HepG2 (cell line): ENCODE results near the gene OR2A5. TPM values are rescaled to one million over a fixed set of nuclear protein-coding genes. Genes with fewer than 3 reads are reported as not detected.
A peak's percentile ranks its signal among the peaks of the same experiment; 100 is the strongest.

Experiments
- ATAC-seq: fragments of 200-7000 bp; cut with Tn5 transposase; 3 replicates; pipeline ENCODE4 v1.9.1; 2020; ENCODE audit warnings: mild to moderate bottlenecking, moderate library complexity
- BruUV-seq: library from RNA; stranded (reverse); fragments of 400-500 nt; replicated peaks from 2 replicates; lab custom pipeline; 2021; lab: Mats Ljungman, UMichigan
- CTCF ChIA-PET: fragments of 300-600 bp; formaldehyde crosslinking; extraction: SDS; loops from one replicate; lab custom pipeline; 2021; ENCODE audit warnings: low total read pairs, inconsistent platforms, low intra/inter-chr PET ratio; lab: Yijun Ruan, JAX
- POLR2A ChIA-PET: fragments of 350-600 bp; sonication (Branson Sonifier 250); formaldehyde crosslinking; loops from one replicate; lab custom pipeline; 2020; ENCODE audit warnings: antibody characterized with exemption, inconsistent platforms; lab: Yijun Ruan, JAX
- DNase-seq: peaks from one replicate; pipeline ENCODE4 v3.0.0-alpha.2; 2015; ENCODE audit warnings: low spot score
- FAIRE-seq: peaks from 3 replicates; lab custom pipeline; 2011; peaks lifted over from hg19 to GRCh38; lab: Jason Lieb, UNC
- H2AFZ ChIP-seq: one replicate; pipeline ENCODE4 v1.6.1; 2011; ENCODE audit warnings: low read length, inconsistent platforms
- H3K27ac ChIP-seq: fragments of 300-600 bp; 3 replicates; pipeline ENCODE4 v1.8.0; 2011; ENCODE audit warnings: mixed run types, mild to moderate bottlenecking, mixed read lengths, low read length, inconsistent platforms; ENCODE audit not compliant: insufficient read depth; ENCODE audit errors: extremely low read length
- H3K27me3 ChIP-seq, 2 experiments: fragments of 200-600 bp in 1 of 2; 2 replicates in 1 of 2; 3 replicates in 1 of 2; pipeline versions ENCODE4 v1.6.0 to v1.8.0; 2011; ENCODE audit warnings: low read length in 2 of 2, mild to moderate bottlenecking in 2 of 2, moderate library complexity in 2 of 2, inconsistent platforms in 1 of 2; ENCODE audit not compliant: insufficient read depth in 2 of 2, control insufficient read depth in 1 of 2
- H3K36me3 ChIP-seq, 2 experiments: fragments of 200-600 bp in 1 of 2; replicated peaks in 1 of 2; 2 replicates in 1 of 2; 3 replicates in 1 of 2; pipeline versions ENCODE4 v1.5.1 to v1.8.0; 2011; ENCODE audit warnings: low read length in 2 of 2, inconsistent platforms in 1 of 2; ENCODE audit not compliant: insufficient read depth in 2 of 2, control insufficient read depth in 1 of 2
- H3K4me1 ChIP-seq: 2 replicates; pipeline ENCODE4 v1.5.1; 2012; ENCODE audit warnings: low read length, inconsistent platforms; ENCODE audit not compliant: insufficient read depth
- H3K4me2 ChIP-seq: 2 replicates; pipeline ENCODE4 v1.6.0; 2011; ENCODE audit warnings: low read depth, low read length, inconsistent platforms
- H3K4me3 ChIP-seq, 3 experiments: fragments of 200-600 bp in 1 of 3; sonication (generic), shearing (Covaris generic) in 1 of 3; replicated peaks in 1 of 3; 2 replicates each; pipeline ENCODE4 v1.5.1; 2011 to 2016; ENCODE audit warnings: low read length in 3 of 3, inconsistent platforms in 2 of 3, low read depth in 2 of 3, mild to moderate bottlenecking in 2 of 3, control low read depth in 1 of 3, mixed read lengths in 1 of 3; ENCODE audit not compliant: insufficient read depth in 1 of 3
- H3K79me2 ChIP-seq: one replicate; pipeline ENCODE4 v1.6.1; 2011; ENCODE audit warnings: low read length, inconsistent platforms; ENCODE audit not compliant: insufficient read depth
- H3K9ac ChIP-seq: 2 replicates; pipeline ENCODE4 v1.6.0; 2011; ENCODE audit warnings: mild to moderate bottlenecking, low read depth, low read length, inconsistent platforms; ENCODE audit not compliant: insufficient read depth
- H3K9me3 ChIP-seq: 2 replicates; pipeline ENCODE4 v1.5.1; 2012; ENCODE audit warnings: mild to moderate bottlenecking, low read length
- H4K20me1 ChIP-seq: 2 replicates; pipeline ENCODE4 v1.6.0; 2011; ENCODE audit warnings: inconsistent platforms, mild to moderate bottlenecking, low read length, moderate library complexity; ENCODE audit not compliant: insufficient read depth
- DNMT3B ChIP-seq: conservative IDR thresholded peaks from 2 replicates; pipeline ENCODE4 v1.6.1; 2016; ENCODE audit warnings: missing biosample characterization, control low read depth
- FOSL1 ChIP-seq: sonication (generic); formaldehyde crosslinking; IDR thresholded peaks from 2 replicates; pipeline ENCODE4 v1.9.0; 2021; ENCODE audit warnings: missing genetic modification reagents, borderline replicate concordance
- KLF13 ChIP-seq: sonication (generic); formaldehyde crosslinking; IDR thresholded peaks from 2 replicates; pipeline ENCODE4 v1.4.0; 2020; ENCODE audit warnings: mild to moderate bottlenecking, missing genetic modification reagents
- NFKB2 ChIP-seq: sonication (generic); formaldehyde crosslinking; IDR thresholded peaks from 2 replicates; pipeline ENCODE4 v1.4.0; 2020; ENCODE audit warnings: missing genetic modification reagents, borderline replicate concordance
- PHF8 ChIP-seq: sonication (generic); formaldehyde crosslinking; IDR thresholded peaks from 2 replicates; pipeline ENCODE4 v1.5.0; 2020; ENCODE audit warnings: missing genetic modification reagents
- RFX1 ChIP-seq: fragments of 450-650 bp; IDR thresholded peaks from 2 replicates; pipeline ENCODE4 v1.6.1; 2017
- SMAD3 ChIP-seq: sonication (generic); formaldehyde crosslinking; IDR thresholded peaks from 2 replicates; pipeline ENCODE4 v1.4.0; 2020; ENCODE audit warnings: missing genetic modification reagents
- TCF7L2 ChIP-seq: IDR thresholded peaks from 2 replicates; pipeline ENCODE4 v1.6.1; 2011; ENCODE audit warnings: mild to moderate bottlenecking, low read depth, low read length, moderate library complexity
- ZMYM2 ChIP-seq: sonication (generic); formaldehyde crosslinking; IDR thresholded peaks from 2 replicates; pipeline ENCODE4 v1.8.0; 2022; ENCODE audit warnings: mild to moderate bottlenecking, missing genetic modification reagents
- ZNF160 ChIP-seq: sonication (generic); formaldehyde crosslinking; IDR thresholded peaks from 2 replicates; pipeline ENCODE4 v1.8.0; 2022; ENCODE audit warnings: mild to moderate bottlenecking, inconsistent platforms, missing genetic modification reagents
- ZNF224 ChIP-seq: sonication (generic); formaldehyde crosslinking; IDR thresholded peaks from 2 replicates; pipeline ENCODE4 v1.5.0; 2020; ENCODE audit warnings: mild to moderate bottlenecking, missing genetic modification reagents
- ZNF24 ChIP-seq: fragments of 450-650 bp; IDR thresholded peaks from 2 replicates; pipeline ENCODE4 v1.6.1; 2017; ENCODE audit warnings: antibody characterized with exemption, mild to moderate bottlenecking
- ZNF547 ChIP-seq: sonication (generic); formaldehyde crosslinking; IDR thresholded peaks from 2 replicates; pipeline ENCODE4 v1.5.1; 2020; ENCODE audit warnings: mild to moderate bottlenecking, missing genetic modification reagents
- ZNF569 ChIP-seq: sonication (generic); formaldehyde crosslinking; IDR thresholded peaks from 2 replicates; pipeline ENCODE4 v1.5.0; 2020; ENCODE audit warnings: mild to moderate bottlenecking, missing genetic modification reagents, moderate library complexity, borderline replicate concordance
- ZSCAN20 ChIP-seq: sonication (generic); formaldehyde crosslinking; IDR thresholded peaks from 2 replicates; pipeline ENCODE4 v1.4.0; 2020; ENCODE audit warnings: missing genetic modification reagents, mild to moderate bottlenecking, borderline replicate concordance
- ZSCAN9 ChIP-seq: IDR thresholded peaks from 2 replicates; pipeline ENCODE4 v1.6.1; 2016; ENCODE audit warnings: borderline replicate concordance
- WGBS: methylation state at CpG from one replicate; pipeline ENCODE4 v1.1.6; 2017; ENCODE audit warnings: low lambda C conversion rate; 5-methylcytosine and 5-hydroxymethylcytosine counted together
- in situ Hi-C: cut with HindIII; loops from 2 replicates; pipeline ENCODE4 v1.10.0; 2017; ENCODE audit warnings: low pct_unique_long_range_greater_than_20kb; ENCODE audit not compliant: extremely low pct_ligation_motif_present
- intact Hi-C: fragments of 100-400 bp; cut with micrococcal nuclease; formaldehyde crosslinking; loops from one replicate; pipeline ENCODE4 v1.10.0; 2022; ENCODE audit not compliant: unreplicated experiment
- polyA plus RNA-seq, 8 experiments: library from polyadenylated mRNA; depleted of rRNA in 3 of 8; stranded (reverse) in 7 of 8; unstranded in 1 of 8; fragments of >200 nt; fragmentation: Illumina TruSeq in 4 of 8; extraction: Trizol in 4 of 8; gene quantifications; 2 replicates each; pipeline versions ENCODE4 v1.2.1 to v1.2.3, GENCODE V29; 2011 to 2016; ENCODE audit warnings: low read depth in 4 of 8, missing spikeins in 1 of 8, mixed read lengths in 1 of 8; ENCODE audit not compliant: insufficient read depth in 1 of 8
- total RNA-seq, 5 experiments: library from RNA; depleted of rRNA; stranded (reverse); fragments of >200 nt; fragmentation: Illumina TruSeq; extraction: Trizol; gene quantifications; 2 replicates each; pipeline ENCODE4 v1.2.3, GENCODE V29; 2016; ENCODE audit warnings: low read depth in 1 of 5
- TF ChIP-seq, protein P1 (sequence below), 2 experiments: fragments of 450-650 bp in 1 of 2; sonication (generic) in 1 of 2; formaldehyde crosslinking; IDR thresholded peaks; 2 replicates each; pipeline versions ENCODE4 v1.5.0 to v1.8.0; 2020 to 2022; ENCODE audit warnings: mild to moderate bottlenecking in 1 of 2, missing genetic modification reagents in 1 of 2
- TF ChIP-seq, protein P2 (sequence below): sonication (generic); formaldehyde crosslinking; IDR thresholded peaks from 2 replicates; pipeline ENCODE4 v1.9.0; 2022; ENCODE audit warnings: missing genetic modification reagents, mild to moderate bottlenecking, borderline replicate concordance
- TF ChIP-seq, protein P3 (sequence below): sonication (generic); formaldehyde crosslinking; IDR thresholded peaks from 2 replicates; pipeline ENCODE4 v1.5.0; 2020; ENCODE audit warnings: missing genetic modification reagents, mild to moderate bottlenecking, borderline replicate concordance

Gene OR2A5
- total and polyA plus RNA-seq, 2 of the 13 experiments (the other 11 are each of a cell fraction or from before 2014, with no cell fraction given), result not detected

DNA sequence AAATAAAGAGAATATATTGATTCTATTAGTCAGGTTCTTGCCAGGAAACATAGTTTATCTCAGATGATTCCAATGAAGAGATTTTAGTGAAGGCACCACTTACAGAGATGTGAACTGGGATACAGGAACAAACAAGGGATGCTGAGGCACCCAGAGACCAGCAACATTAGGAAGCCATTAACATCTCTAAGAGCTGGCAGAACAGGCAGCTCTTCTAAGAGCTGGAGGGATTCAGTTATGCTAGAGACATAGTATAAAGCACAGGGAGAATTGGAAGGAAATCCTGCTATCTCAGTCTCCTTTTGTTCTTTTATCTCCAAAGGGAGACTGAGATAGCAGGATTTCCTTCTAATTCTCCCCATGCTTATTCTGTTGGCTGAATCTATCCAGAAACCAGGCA, 26.6 kb upstream of the OR2A5 start:
- Histone ChIP-seq H3K9ac (no peak overlapping the region), H4K20me1 (no peaks in the 10 kb centered on the region), H3K9me3 (no peaks in the 10 kb centered on the region), H3K79me2 (no peaks in the 10 kb centered on the region), H2AFZ (no peak overlapping the region), H3K4me1 (no peaks in the 10 kb centered on the region), H3K4me2 (no peak overlapping the region), H3K4me3 (no peak overlapping the region), H3K27ac (no peak overlapping the region), H3K36me3 (no peaks in the 10 kb centered on the region), H3K27me3 (no peaks in the 10 kb centered on the region)
- ChIA-PET POLR2A (no interaction called here), CTCF (no interaction called here)
- in situ Hi-C loops (no loop called here), intact Hi-C loops (no loop called here)
- FAIRE-seq (no peak), ATAC-seq (no peak), DNase-seq (no peak)
- TF ChIP-seq DNMT3B (CRISPR knock-in tag) (no peak), ZMYM2 (no peak), ZNF160 (CRISPR knock-in tag) (no peak), ZSCAN9 (CRISPR knock-in tag) (no peak), NFKB2 (CRISPR knock-in tag) (no peak), ZNF547 (no peak), ZNF569 (no peak), KLF13 (CRISPR knock-in tag) (no peak), ZSCAN20 (no peak), ZNF24 (no peak), FOSL1 (CRISPR knock-in tag) (no peak)
- no TSS peak for BruUV-seq

DNA sequence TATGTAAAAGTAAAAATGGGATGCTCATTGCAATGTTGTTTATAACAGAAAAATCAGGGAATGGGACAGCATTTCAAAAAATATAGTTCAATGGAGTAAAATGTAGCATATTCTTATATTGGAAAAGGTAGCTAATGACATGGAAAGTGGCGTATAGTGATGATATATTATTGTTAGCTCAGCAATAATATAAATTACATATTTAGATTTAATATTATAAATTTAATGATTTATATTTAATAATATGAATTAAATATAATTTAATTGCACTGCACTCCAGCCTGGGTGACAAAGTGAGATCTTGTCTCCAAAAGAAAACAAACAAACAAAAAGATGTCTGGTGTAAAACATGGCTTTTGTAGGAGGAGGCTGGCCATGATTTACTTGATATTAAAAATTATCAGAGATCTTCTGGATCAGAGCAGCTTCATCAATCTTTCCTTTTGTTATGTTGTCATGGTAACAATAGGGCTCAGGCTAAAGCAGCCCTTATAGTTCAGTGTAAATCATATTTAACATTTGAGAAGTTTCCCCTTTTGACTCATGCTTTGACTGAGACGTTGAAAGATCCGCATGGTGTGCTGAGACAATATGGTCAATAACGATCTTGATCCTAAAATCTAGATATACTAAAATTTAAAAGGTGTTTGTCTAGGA, 25.4 kb upstream of the OR2A5 start:
- Histone ChIP-seq H4K20me1 (no peaks in the 10 kb centered on the region), H3K4me2 (no peak overlapping the region), H2AFZ (no peak overlapping the region), H3K9me3 (no peaks in the 10 kb centered on the region), H3K36me3 (no peaks in the 10 kb centered on the region), H3K4me1 (no peaks in the 10 kb centered on the region), H3K4me3 (no peak overlapping the region), H3K27me3 (no peaks in the 10 kb centered on the region), H3K27ac (no peak overlapping the region), H3K9ac (no peak overlapping the region), H3K79me2 (no peaks in the 10 kb centered on the region)
- ATAC-seq (no peak), DNase-seq (no peak), FAIRE-seq (no peak)
- WGBS, result 58% methylated on average over 4 of the region's 4 CpGs
- no TSS peak for BruUV-seq
- in situ Hi-C loops, result no loop called here
- CTCF ChIA-PET, result no interaction called here
- POLR2A ChIA-PET, result no interaction called here
- intact Hi-C loops, result no loop called here
- TF ChIP-seq ZNF224 (CRISPR knock-in tag) (no peak), PHF8 (CRISPR knock-in tag) (no peak), RFX1 (peak; percentile 37; the same call in 1 of the 2 replicates), TCF7L2 (no peak), SMAD3 (CRISPR knock-in tag) (no peak)
- TF ChIP-seq, protein P1, sequence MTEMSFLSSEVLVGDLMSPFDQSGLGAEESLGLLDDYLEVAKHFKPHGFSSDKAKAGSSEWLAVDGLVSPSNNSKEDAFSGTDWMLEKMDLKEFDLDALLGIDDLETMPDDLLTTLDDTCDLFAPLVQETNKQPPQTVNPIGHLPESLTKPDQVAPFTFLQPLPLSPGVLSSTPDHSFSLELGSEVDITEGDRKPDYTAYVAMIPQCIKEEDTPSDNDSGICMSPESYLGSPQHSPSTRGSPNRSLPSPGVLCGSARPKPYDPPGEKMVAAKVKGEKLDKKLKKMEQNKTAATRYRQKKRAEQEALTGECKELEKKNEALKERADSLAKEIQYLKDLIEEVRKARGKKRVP (CRISPR knock-in tag; IDR thresholded peaks at IDR 0.05), result no peak
- TF ChIP-seq, protein P2, sequence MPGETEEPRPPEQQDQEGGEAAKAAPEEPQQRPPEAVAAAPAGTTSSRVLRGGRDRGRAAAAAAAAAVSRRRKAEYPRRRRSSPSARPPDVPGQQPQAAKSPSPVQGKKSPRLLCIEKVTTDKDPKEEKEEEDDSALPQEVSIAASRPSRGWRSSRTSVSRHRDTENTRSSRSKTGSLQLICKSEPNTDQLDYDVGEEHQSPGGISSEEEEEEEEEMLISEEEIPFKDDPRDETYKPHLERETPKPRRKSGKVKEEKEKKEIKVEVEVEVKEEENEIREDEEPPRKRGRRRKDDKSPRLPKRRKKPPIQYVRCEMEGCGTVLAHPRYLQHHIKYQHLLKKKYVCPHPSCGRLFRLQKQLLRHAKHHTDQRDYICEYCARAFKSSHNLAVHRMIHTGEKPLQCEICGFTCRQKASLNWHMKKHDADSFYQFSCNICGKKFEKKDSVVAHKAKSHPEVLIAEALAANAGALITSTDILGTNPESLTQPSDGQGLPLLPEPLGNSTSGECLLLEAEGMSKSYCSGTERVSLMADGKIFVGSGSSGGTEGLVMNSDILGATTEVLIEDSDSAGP (CRISPR knock-in tag), result no peak
- TF ChIP-seq, protein P3, sequence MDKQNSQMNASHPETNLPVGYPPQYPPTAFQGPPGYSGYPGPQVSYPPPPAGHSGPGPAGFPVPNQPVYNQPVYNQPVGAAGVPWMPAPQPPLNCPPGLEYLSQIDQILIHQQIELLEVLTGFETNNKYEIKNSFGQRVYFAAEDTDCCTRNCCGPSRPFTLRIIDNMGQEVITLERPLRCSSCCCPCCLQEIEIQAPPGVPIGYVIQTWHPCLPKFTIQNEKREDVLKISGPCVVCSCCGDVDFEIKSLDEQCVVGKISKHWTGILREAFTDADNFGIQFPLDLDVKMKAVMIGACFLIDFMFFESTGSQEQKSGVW (CRISPR knock-in tag), result no peak
